VCaP (cell line): ENCODE data around the gene DLG2.

Source experiments
- H3K27ac ChIP-seq: fragments of 450-650 bp; 2 replicates; pipeline ENCODE4 v1.5.1; 2017
- CTCF ChIP-seq: fragments of 450-650 bp; conservative IDR thresholded peaks from 2 replicates; pipeline ENCODE4 v1.5.1; 2017; ENCODE audit warnings: mild to moderate bottlenecking, moderate library complexity

Gene DLG2

DNA sequence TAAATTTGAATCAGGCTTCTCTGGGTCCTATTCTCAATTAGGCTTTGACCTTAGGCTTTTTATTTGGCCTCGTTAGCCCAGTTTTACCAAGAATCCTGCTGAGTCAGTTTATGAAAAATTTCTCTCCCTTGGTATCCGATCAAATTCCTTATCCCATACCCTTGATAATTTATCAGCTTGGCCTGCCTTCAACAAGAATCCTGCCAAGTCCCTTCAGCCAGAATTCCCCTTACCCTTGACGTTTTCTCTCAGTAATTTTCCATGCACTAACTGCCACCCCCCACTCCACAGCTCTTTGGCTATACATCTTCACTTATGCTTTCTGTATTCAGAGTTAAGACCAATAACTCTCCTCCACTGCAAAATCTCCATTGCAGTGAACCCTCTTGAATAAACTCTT, 1530.0 kb downstream of the DLG2 start:
- no peak for TF ChIP-seq CTCF
- H3K27ac ChIP-seq: no peak overlapping the region

DNA sequence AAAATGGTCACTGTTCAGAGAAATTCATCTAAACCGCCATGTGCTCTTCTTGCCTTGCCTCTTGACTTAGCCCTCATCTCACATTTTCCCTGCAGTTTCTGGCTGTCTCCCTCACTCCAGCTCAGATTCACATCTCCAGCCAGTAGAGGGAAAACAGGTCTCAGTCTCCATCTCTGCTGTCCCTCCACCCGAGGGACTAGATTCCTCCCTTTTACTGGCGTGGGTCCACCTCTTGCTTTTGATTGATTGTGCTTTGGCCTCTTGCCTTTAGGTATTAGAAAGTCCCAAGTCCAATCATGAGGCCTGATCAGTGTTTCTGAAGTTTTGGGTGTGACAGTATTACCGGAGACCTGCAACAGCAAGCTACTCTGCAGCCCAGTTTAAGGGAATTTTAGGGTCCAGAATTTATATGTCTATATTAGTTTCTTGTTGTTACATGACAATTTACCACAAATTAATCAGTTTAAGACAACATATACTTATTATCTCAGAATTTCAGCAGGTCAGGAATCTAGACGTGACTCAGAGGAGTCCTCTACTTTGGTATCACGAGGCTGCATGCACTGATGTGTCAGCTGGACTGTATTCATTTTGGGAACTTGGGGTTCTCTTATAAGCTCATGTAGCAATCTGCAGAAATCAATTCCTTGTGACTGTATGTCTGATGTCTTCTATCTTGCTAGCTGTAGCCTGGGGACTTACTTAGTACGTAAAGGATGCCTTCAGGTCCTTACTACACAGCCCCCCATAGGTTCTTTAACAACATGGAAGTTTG, 1535.7 kb downstream of the DLG2 start:
- H3K27ac ChIP-seq: no peak overlapping the region
- 0 out of 2 replicates have a peak, but pooled peaks have one; percentile 13 for TF ChIP-seq CTCF

- TF ChIP-seq CTCF: no peak
- H3K27ac ChIP-seq: no peak overlapping the region
Observed at GRCh38 chr11:84089072-84090057, 1537.8 kb downstream of the DLG2 start.

- no peak overlapping the region for H3K27ac ChIP-seq
- TF ChIP-seq CTCF: no peak
Observed at GRCh38 chr11:84071851-84072250, 1555.3 kb downstream of the DLG2 start.

DNA sequence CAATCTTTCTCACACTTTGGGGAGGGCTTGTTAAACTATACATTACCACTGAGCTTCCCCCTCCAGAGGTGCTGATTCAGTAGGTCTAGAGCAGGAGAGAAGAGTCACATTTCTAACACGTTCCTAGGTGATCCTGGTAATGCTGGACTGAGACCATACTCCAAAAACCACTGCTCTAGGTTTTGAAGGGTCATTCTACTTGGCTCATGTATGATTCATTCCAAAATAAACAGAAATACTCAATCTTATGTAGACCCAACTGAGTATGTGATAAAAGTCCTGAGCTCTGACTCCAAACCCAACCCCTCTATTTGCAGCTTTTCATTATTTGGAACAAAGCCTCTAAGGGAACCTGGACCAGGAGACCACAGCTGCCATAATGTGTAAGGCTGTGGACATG, 1558.1 kb downstream of the DLG2 start:
- H3K27ac ChIP-seq: no peak overlapping the region
- no peak for TF ChIP-seq CTCF

DNA sequence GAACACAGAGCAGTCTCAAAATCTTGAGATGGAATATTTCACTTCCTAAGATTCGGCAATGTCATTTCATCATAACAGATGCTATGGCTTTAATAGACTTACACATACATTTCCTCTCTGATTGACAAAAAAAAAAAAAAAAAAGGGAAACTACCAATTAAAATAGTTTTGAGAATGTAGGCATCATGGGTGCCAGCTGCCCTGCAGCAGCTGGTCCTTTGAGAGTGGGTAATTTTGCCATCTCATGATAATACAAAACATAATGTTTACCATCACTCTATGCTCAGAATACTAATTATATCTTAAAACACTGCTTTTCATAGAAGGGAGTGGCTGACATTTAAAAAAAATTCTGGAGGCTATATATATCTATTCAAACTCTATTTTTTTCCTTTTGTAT, 1565.4 kb downstream of the DLG2 start:
- no peak for TF ChIP-seq CTCF
- H3K27ac ChIP-seq: no peak overlapping the region

DNA sequence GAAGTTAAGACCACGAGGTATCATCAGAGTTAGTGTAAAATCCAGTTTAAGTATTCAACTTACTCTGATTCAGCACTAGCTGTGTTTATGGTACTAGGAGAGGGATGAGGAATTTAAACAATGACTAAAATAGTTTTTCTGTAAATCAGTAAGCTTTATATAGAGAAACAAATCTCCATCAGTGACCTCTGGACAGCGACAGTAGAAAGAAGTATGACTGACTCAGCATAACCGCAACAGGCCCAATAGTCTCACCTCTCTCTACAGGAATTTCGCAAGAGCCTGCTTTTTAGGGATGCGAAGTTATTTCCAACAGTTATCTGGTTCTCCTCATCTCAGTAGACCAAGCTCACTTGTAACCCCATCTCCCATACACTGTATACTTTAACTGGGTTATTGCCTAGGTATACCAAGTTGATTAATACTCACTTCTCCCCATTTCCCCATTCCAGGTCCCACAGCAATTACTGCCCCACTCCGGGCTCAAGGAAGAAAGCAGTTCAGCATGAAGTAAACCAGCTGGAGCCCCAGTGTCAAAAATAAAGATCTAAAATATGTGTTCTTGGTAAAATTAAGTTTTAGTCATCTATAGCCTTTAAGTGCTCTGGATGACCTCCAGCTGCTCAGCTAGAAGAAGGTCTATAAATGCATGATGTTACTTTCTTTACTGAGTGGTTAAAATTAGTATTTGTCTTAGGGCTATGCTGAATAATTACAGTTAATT, 1570.3 kb downstream of the DLG2 start:
- TF ChIP-seq CTCF: no peak
- H3K27ac ChIP-seq: no peak overlapping the region
